OCI-LY3 (cell line): Measurements from ENCODE around the gene TREM2.

ENCODE experiments used
- H2AFZ ChIP-seq: fragments of 200-600, 300-600 bp; shearing (Covaris generic); 2 replicates; pipeline ENCODE4 v1.6.0; 2014; ENCODE audit warnings: antibody characterized with exemption, low read depth, low read length
- H3K27ac ChIP-seq: fragments of 200-600, 300-600 bp; sonication (generic); 2 replicates; pipeline ENCODE4 v1.5.1; 2014; ENCODE audit warnings: mild to moderate bottlenecking, low read length, moderate library complexity, mixed read lengths
- H3K27me3 ChIP-seq: fragments of 200-600, 300-600 bp; sonication (generic); 2 replicates; pipeline ENCODE4 v1.6.1; 2014; ENCODE audit warnings: low read depth, low read length, mixed read lengths
- H3K36me3 ChIP-seq: fragments of 200-600, 300-600 bp; sonication (generic); replicated peaks from 2 replicates; pipeline ENCODE3; 2014; ENCODE audit warnings: low read depth, low read length, mixed read lengths
- H3K4me1 ChIP-seq: fragments of 300-600, 200-600 bp; sonication (generic); 2 replicates; pipeline ENCODE4 v1.6.1; 2014; ENCODE audit warnings: low read length, mixed read lengths
- H3K4me2 ChIP-seq: fragments of 200-600, 300-600 bp; sonication (generic); 2 replicates; pipeline ENCODE4 v1.6.1; 2014; ENCODE audit warnings: low read length, mixed read lengths
- H3K4me3 ChIP-seq: fragments of 300-600, 200-600 bp; sonication (generic); 2 replicates; pipeline ENCODE4 v1.5.1; 2014; ENCODE audit warnings: antibody characterized with exemption, mild to moderate bottlenecking, low read length, moderate library complexity
- H3K79me2 ChIP-seq: fragments of 300-600, 200-600 bp; shearing (Covaris generic); 2 replicates; pipeline ENCODE4 v1.6.1; 2014; ENCODE audit warnings: mild to moderate bottlenecking, low read length, mixed read lengths
- H3K9ac ChIP-seq: fragments of 300-600, 200-600 bp; shearing (Covaris generic); 2 replicates; pipeline ENCODE4 v1.6.0; 2014; ENCODE audit warnings: mild to moderate bottlenecking, low read length, moderate library complexity
- H3K9me3 ChIP-seq: fragments of 200-600, 300-600 bp; shearing (Covaris generic); 2 replicates; pipeline ENCODE4 v1.6.1; 2014; ENCODE audit warnings: low read length, mixed read lengths; ENCODE audit not compliant: insufficient read depth
- H4K20me1 ChIP-seq: fragments of 200-600, 300-600 bp; sonication (generic); 2 replicates; pipeline ENCODE4 v1.6.1; 2016; ENCODE audit warnings: low read length, mixed read lengths; ENCODE audit not compliant: insufficient read depth
- CTCF ChIP-seq: fragments of 200-600, 300-600 bp; sonication (generic); IDR thresholded peaks from 2 replicates; pipeline ENCODE4 v1.5.1; 2014; ENCODE audit warnings: antibody characterized with exemption, low read length, low read depth
- EZH2phosphoT487 ChIP-seq: fragments of 200-600 bp; shearing (Covaris generic); IDR thresholded peaks from 2 replicates; pipeline ENCODE4 v1.6.1; 2018; ENCODE audit warnings: antibody characterized with exemption, mixed run types, low read depth

TREM2 gene

GRCh38 chr6:41163419-41163717 is 452 bp upstream of the TREM2 start:
- Histone ChIP-seq H3K4me3 (no peak overlapping the region), H3K4me2 (no peak overlapping the region), H3K4me1 (no peaks in the 10 kb centered on the region; the same call in 1 of the 2 replicates), H3K27me3 (peaks cover 10% of the 10 kb centered on the region), H3K9ac (no peak overlapping the region), H3K79me2 (no peaks in the 10 kb centered on the region), H2AFZ (no peak overlapping the region), H3K9me3 (no peaks in the 10 kb centered on the region), H3K36me3 (no peaks in the 10 kb centered on the region), H4K20me1 (no peaks in the 10 kb centered on the region), H3K27ac (no peak overlapping the region)
- no peak for TF ChIP-seq CTCF
- TF ChIP-seq EZH2phosphoT487 = no peak

- no peak overlapping the region for H3K4me2 ChIP-seq
- H3K27me3 ChIP-seq = peaks cover 10% of the 10 kb centered on the region
- no peak overlapping the region for H3K9ac ChIP-seq
- no peaks in the 10 kb centered on the region for H3K36me3 ChIP-seq
- no peaks in the 10 kb centered on the region for H3K9me3 ChIP-seq
- no peak overlapping the region for H3K4me3 ChIP-seq
- no peaks in the 10 kb centered on the region for H4K20me1 ChIP-seq
- no peaks in the 10 kb centered on the region for H3K79me2 ChIP-seq
- TF ChIP-seq EZH2phosphoT487 = no peak
- TF ChIP-seq CTCF = no peak
- H3K4me1 ChIP-seq = no peaks in the 10 kb centered on the region
- no peak overlapping the region for H2AFZ ChIP-seq
- no peak overlapping the region for H3K27ac ChIP-seq
These were observed 914 bp downstream of the TREM2 start for GRCh38 chr6:41161851-41162552.

- H3K27me3 ChIP-seq = peaks cover 10% of the 10 kb centered on the region
- no peak overlapping the region for H3K27ac ChIP-seq
- no peak overlapping the region for H3K4me3 ChIP-seq
- no peaks in the 10 kb centered on the region for H3K4me1 ChIP-seq
- H2AFZ ChIP-seq = no peak overlapping the region
- H3K4me2 ChIP-seq = no peak overlapping the region
- H3K36me3 ChIP-seq = no peaks in the 10 kb centered on the region
- no peaks in the 10 kb centered on the region for H4K20me1 ChIP-seq
- H3K9ac ChIP-seq = no peak overlapping the region
- no peaks in the 10 kb centered on the region for H3K9me3 ChIP-seq
- no peaks in the 10 kb centered on the region for H3K79me2 ChIP-seq
- TF ChIP-seq EZH2phosphoT487 = no peak
- no peak for TF ChIP-seq CTCF
These were observed 1.5 kb downstream of the TREM2 start for GRCh38 chr6:41161380-41161779.

GRCh38 chr6:41160933-41161332 is 2.0 kb downstream of the TREM2 start:
- Histone ChIP-seq H3K9ac (no peak overlapping the region), H3K9me3 (no peaks in the 10 kb centered on the region), H3K79me2 (no peaks in the 10 kb centered on the region), H4K20me1 (no peaks in the 10 kb centered on the region), H3K27me3 (peaks cover 6% of the 10 kb centered on the region), H3K36me3 (no peaks in the 10 kb centered on the region), H3K4me3 (no peak overlapping the region), H3K4me1 (peaks cover under 1% of the 10 kb centered on the region; the same call in 1 of the 2 replicates), H3K27ac (no peak overlapping the region), H3K4me2 (no peak overlapping the region), H2AFZ (no peak overlapping the region)
- no peak for TF ChIP-seq CTCF
- no peak for TF ChIP-seq EZH2phosphoT487
